ENCODE measurements around the gene ALG2.

DNA sequence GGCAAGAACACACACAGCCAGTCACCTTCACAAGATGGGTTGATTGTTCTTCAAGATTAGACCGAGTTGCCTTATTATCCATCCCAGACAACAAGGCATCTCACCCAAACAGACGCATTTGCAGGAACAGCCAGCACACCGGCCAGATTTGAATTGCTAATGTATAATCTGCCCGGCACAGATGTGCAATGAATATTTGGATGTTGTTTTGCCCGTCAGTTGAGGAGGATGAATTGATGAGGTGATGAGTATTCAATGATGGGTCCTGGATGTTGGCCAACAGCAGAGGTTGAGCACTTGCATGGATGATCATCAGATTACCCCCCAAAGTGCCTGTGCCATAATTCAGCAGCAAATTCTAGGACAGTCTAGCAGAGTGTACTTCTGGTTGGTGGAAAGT is 20.1 kb downstream of the ALG2 start:
- TF ChIP-seq, protein P1, sequence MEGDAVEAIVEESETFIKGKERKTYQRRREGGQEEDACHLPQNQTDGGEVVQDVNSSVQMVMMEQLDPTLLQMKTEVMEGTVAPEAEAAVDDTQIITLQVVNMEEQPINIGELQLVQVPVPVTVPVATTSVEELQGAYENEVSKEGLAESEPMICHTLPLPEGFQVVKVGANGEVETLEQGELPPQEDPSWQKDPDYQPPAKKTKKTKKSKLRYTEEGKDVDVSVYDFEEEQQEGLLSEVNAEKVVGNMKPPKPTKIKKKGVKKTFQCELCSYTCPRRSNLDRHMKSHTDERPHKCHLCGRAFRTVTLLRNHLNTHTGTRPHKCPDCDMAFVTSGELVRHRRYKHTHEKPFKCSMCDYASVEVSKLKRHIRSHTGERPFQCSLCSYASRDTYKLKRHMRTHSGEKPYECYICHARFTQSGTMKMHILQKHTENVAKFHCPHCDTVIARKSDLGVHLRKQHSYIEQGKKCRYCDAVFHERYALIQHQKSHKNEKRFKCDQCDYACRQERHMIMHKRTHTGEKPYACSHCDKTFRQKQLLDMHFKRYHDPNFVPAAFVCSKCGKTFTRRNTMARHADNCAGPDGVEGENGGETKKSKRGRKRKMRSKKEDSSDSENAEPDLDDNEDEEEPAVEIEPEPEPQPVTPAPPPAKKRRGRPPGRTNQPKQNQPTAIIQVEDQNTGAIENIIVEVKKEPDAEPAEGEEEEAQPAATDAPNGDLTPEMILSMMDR (IDR thresholded peaks at IDR 0.05) = no peak
- no peak for TF ChIP-seq POLR2A (IDR thresholded peaks at IDR 0.05)
